8988T (cell line): ENCODE measurements around the gene EHD2.
"Not testable (repeated sequence)": the region's sequence is repeated elsewhere in the genome, so short reads cannot be mapped to it uniquely, and the experiment has no call there.

ENCODE experiments used
- DNase-seq: peaks from one replicate; pipeline ENCODE4 v3.0.0; 2011

EHD2 gene

GRCh38 chr19:47752440-47753211 is 39.4 kb downstream of the EHD2 start:
- DNase-seq: no peak

DNA sequence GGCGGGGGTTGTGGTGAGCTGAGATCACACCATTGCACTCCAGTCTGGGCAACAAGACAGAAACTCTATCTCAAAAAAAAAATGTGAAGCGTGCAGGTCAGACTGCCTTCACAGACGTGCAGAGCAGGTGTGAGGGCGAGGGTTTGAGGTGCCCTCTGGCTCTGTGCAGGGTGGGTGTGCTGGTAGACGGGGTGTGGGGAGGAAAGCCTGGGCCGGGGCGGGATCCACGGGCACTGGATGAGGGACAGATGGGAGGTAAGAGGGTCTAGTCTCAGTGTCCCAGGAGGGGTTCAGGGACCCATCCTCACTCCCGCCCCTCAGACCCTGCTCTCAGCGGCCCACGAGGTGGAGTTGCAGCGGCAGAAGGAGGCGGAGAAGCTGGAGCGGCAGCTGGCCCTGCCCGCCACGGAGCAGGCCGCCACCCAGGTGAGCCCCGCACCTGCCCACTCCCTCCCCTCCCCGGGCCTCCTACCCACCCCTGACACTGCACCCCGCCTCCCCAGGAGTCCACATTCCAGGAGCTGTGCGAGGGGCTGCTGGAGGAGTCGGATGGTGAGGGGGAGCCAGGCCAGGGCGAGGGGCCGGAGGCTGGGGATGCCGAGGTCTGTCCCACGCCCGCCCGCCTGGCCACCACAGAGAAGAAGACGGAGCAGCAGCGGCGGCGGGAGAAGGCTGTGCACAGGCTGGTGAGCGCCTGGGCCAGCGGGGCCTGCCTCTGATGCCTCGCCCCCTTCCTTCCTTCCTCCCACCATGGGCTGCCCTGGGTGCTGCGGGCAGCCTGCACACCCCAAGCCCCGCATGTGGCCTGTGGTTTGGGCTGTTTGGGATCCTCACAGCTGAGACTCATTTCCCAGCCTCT is 41.2 kb downstream of the EHD2 start:
- no peak for DNase-seq

DNA sequence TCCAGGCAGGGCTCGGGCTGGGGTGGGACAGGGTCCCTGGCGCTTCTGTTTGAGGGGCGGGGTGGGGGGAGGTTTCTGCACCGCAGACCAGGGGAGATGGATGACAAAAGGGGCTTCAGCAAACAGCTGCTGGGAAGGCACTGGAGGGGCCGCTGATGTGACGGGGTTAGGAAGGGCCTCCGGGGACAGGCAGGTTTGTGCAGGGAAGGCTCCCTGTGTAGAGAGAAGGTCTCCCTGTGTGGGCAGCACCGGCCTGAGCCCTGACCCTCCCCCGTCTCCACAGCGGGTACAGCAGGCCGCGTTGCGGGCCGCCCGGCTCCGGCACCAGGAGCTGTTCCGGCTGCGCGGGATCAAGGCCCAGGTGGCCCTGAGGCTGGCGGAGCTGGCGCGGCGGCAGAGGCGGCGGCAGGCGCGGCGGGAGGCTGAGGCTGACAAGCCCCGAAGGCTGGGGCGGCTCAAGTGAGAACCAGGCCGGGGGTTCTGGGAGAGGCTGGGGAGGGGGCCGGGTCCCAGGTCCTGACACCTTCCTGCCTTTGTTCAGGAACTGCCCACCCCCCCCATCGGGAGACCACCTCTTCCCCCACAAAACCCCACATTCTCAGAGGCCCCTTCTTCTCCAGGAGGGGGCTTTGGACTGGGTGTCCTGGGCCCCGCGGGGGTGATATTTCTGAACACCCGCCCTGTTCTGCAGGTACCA is 42.0 kb downstream of the EHD2 start:
- no peak for DNase-seq

- DNase-seq: no peak
Observed at GRCh38 chr19:47755762-47756626, 42.8 kb downstream of the EHD2 start.

GRCh38 chr19:47756627-47756929 is 43.4 kb downstream of the EHD2 start:
- no peak for DNase-seq

DNA sequence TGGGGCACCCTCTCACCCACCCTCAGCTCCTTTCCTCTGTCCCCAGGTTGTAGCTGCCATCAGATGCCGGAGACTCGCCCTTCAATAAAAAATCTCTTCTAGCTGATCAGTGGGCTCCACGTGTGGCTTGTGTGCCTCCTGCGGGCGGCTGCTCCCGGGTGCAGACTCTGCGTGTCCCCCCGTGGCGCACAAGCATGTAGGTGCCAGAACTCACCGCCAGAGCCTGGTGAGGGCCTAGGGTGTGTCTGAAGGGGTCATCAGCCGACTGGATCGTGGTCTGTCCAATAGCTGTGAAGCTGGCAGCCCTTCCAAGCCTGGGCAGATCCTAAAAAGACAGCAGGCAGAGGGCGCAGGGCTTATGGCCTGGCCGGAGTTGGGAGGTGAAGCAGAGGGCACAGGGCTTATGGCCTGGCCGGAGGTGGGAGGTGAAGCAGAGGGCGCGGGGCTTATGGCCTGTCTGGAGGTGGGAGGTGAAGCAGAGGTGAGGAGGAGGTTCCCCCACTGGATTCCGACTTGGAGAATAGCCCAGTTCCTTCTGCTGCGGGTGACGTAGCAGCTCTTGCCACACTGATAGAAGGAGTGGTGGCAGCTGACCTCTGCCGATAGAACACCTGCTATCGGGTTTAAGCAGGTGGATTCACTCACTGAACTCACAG is 43.9 kb downstream of the EHD2 start:
- DNase-seq: no peak

DNA sequence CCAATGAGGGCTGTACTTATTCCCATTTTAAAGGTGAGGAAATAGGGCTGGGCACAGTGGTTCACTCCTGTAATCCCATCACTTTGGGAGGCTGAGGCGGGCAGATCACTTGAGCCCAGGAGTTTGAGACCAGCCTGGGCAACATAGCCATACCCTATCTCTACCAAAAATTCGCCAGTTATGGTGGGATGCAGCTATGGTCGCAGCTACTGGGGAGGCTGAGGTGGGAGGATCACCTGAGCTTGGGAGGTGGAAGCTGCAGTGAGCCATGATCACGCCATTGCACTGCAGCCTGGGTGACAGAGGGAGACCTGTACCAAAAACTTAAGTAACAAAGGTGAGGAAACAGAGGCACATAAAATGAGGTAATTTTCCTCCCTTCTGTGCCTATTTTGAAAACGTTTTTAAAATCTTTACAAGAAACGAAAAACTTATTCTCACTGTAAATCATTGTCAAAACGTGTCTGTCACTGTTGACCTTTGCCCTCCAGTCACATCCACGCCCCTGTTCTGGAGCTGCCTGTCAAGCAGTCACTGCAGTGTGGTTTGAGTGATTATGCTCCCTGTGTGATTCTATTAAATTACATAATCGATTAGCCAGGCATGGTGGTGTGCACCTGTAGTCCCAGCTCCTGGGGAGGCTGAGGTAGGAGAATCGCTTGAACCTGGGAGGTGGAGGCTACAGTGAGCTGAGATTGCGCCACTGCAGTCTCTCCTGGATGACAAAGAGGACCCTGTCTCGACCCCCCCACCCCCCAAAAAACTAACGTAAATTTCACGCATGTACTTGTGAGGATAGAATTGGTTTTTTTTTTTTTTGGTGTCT is 44.6 kb downstream of the EHD2 start:
- no peak for DNase-seq

GRCh38 chr19:47758443-47758804 is 45.2 kb downstream of the EHD2 start:
- DNase-seq: no peak

DNA sequence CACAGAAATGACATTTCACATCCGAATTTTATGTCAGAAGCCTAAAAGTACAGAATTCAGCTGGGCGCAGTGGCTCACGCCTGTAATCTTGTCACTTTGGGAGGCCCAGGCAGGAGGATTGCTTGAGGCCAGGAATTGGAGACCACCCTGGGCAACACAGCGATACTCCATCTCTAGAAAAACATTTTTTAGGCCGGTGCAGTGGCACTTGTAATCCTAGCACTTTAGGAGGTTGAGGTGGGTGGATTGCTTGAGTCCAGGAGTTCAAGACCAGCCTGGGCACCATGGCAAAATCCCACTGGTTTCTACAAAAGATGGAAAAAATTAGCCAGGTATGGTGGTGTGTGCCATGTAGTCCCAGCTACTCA is 47.4 kb downstream of the EHD2 start:
- no peak for DNase-seq

GRCh38 chr19:47761566-47761965 is 48.3 kb downstream of the EHD2 start:
- no peak for DNase-seq

DNA sequence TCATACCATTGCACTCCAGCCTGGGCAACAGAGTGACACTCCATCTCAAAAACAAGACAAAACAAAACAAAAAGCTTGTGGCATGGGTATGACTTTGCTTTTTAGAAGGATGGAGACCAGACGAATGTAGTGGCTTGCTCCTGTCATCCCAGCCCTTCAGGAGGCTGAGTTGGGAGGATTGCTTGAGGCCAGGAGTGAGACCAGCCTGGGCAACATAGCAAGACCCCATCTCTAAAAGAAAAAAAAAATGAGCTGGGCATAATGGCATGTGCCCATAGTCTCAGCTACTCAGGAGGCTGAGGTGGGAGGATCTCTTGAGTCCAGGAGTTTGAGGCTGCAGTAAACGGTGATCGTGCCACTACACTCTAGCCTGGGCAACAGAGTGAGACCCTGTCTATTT is 48.9 kb downstream of the EHD2 start:
- no peak for DNase-seq

DNA sequence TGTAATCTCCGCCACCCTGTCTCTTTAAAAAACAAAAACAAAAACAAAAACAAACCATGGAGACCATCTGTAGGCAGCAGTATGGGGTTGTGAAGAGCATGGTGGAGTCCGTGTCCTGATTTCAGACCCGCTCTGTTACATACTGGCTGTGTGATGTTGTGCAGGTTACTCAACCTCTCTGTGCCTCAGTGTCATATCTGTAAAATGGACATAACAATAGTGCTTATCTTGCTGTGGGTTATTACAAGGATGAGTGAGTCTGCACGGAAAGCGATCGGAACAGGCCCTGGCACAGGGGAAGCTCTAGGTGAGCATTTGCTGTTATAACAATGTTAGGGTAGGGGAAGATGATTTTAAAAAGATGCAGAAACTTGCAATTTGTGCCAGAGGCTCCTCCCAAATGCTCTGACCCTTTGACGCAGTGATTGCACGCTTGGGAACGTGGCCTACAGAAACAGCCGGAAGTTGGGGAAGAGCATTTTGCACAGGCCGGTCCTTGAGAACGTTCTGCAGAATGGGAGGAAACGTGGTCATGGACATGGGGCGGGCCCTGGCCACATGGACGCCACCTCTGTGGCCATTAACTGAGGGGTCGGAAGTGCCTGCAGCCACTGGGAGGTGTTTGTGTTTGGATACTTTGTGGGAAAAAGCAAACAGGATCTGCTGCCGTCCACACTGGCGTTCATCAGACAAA is 49.5 kb downstream of the EHD2 start:
- DNase-seq: no peak

GRCh38 chr19:47764705-47765104 is 51.5 kb downstream of the EHD2 start:
- DNase-seq: not testable (repeated sequence)

DNA sequence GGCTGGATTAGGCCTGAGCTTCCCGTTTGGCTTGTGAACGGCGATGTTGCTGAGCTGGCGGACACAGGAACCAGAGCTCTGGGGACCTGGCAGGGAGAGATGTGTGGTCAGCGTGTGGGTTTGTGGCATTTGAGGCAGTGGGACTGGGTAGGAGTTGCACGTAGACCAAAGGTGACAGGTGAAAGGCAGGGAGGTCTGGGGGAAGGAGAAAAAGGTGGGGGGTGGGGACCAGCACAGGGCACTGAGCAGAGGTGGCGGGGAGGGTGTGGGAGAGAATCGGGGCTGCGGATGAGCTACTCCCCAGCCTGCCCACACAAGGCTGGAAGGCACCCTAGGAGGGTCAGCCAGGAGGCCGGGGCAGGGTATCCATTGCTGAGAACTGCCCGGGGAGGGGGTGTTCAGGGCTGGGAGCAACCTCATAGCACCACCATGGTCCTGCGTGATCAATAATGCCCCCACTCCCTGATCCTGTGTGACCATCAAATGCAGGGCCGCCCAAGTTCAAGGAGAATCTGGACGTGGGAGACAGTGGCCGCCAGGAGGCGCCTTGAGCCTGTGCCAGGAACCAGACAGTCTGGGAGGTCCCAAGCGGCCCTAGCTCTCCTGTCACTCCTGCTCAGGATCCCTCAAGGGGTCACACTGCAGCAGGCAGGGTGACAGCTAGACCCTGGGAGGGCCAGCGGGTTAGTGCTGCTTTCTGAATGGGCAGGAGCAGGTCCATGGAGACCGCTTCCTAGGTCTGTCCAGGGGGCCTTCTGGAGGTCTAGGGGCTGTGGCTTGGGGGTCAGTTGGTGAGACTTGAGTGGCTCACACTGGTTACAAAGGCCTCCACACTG is 52.5 kb downstream of the EHD2 start:
- DNase-seq: no peak

DNA sequence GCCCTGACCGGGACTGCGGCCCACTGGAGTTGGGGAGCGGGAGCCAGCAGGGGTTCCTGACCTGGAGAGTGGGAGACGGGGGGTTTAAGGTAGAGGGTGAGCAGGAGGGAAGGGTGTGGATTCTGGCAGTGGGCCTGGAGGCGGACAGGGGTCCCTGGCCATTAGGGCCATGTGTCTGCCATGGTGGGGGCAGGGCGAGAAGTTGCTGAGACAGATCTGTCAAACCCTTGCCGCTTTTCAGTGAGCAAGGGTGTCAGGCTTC is 53.1 kb downstream of the EHD2 start:
- no peak for DNase-seq

- no peak for DNase-seq
Observed at GRCh38 chr19:47766670-47767069, 53.4 kb downstream of the EHD2 start.

DNA sequence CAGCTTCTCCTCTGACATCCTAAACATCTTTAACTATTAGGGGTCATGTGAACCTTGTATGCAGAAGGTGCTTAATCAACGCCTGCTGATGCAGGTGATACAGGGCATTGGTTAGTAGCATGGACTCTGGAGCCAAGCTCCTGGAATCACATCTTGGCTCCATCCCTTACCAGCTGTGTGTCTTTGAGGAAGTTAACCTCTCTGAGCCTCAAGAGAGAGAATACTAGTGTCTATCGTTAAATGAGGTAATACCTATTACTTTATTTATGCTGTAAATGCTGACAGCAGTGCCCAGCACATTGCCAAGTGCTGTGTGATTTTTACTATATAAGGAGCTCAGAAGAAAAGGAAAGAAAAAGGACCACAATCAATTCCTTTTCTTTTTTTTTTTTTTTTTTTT is 54.1 kb downstream of the EHD2 start:
- no peak for DNase-seq

DNA sequence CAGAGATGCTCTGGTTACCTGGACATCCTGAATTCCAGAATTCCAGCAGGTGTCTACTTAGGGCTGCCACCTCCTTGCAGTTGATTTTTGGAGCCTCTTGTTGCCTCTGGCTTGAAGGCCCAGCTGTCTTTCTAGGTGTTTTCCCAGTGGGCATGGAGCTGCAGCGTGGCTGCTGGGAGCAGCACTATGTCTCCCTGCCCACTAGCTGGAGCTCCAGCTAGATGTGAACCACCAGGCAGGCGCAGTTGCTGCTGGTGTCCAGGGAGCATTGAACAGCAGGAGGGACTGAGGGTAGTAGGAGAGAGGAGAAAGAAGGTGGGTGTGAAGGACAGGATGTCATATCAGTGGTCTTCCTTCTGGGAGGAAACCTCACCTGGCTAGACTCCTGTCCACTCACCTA is 55.4 kb downstream of the EHD2 start:
- no peak for DNase-seq

GRCh38 chr19:47769534-47769933 is 56.3 kb downstream of the EHD2 start:
- no peak for DNase-seq

DNA sequence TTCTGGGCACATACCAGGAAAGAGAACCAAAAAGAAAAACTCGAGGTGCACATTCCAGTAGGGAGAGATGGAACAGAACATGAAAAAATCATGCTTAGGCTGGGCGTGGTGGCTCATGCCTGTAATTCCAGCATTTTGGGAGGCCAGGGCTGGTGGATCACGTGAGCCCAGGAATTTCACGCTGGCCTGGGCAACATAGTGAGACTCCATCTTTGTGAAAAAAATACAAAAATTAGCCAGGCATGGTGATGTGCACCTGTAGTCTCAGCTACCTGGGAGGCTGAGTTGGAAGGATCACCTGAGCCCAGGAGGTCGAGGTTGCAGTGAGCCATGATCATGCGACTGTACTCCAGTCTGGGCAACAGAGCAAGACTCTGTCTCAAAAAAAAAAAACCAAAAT is 58.1 kb downstream of the EHD2 start:
- DNase-seq: not testable (repeated sequence)
